ENCODE results near the gene UNC119. TPM values are rescaled to one million over a fixed set of nuclear protein-coding genes. Genes with fewer than 3 reads are reported as not detected.

Gene UNC119
- total RNA-seq, 1 donor = 23.2 TPM

GRCh38 chr17:28584434-28584833 lies 32.0 kb upstream of the UNC119 start:
- Histone ChIP-seq H3K4me3 (ENCODE audit: insufficient read depth, low read length) (no peak overlapping the region), H4K20me1 (ENCODE audit: insufficient read depth, low read length) (no peaks in the 10 kb centered on the region), H3K36me3 (ENCODE audit: insufficient read depth, low read length) (peaks cover 54% of the 10 kb centered on the region), H3K27ac (ENCODE audit: low read depth, low read length) (no peak overlapping the region), H3K27me3 (ENCODE audit: insufficient read depth, low read length) (no peaks in the 10 kb centered on the region), H3K79me2 (ENCODE audit: insufficient read depth, low read length) (no peaks in the 10 kb centered on the region), H3K4me2 (ENCODE audit: insufficient read depth, low read length) (no peak overlapping the region), H3K4me1 (ENCODE audit: insufficient read depth, low read length) (no peaks in the 10 kb centered on the region), H3K9me3 (ENCODE audit: low read depth, low read length) (no peaks in the 10 kb centered on the region), H2AFZ (ENCODE audit: low read length) (no peak overlapping the region)
- TF ChIP-seq CTCF (IDR thresholded peaks at IDR 0.05; ENCODE audit: extremely low read depth, low read depth, low read length) = no peak
- DNase-seq (ENCODE audit: insufficient read length, low spot score, missing footprints) = no peak

GRCh38 chr17:28582513-28582912 lies 30.1 kb upstream of the UNC119 start:
- DNase-seq (ENCODE audit: insufficient read length, low spot score, missing footprints) = no peak
- Histone ChIP-seq H3K36me3 (ENCODE audit: insufficient read depth, low read length) (peaks cover 72% of the 10 kb centered on the region), H3K4me3 (ENCODE audit: insufficient read depth, low read length) (no peak overlapping the region), H3K79me2 (ENCODE audit: insufficient read depth, low read length) (no peaks in the 10 kb centered on the region), H3K27me3 (ENCODE audit: insufficient read depth, low read length) (no peaks in the 10 kb centered on the region), H3K4me1 (ENCODE audit: insufficient read depth, low read length) (no peaks in the 10 kb centered on the region), H3K27ac (ENCODE audit: low read depth, low read length) (no peak overlapping the region), H3K4me2 (ENCODE audit: insufficient read depth, low read length) (no peak overlapping the region), H3K9me3 (ENCODE audit: low read depth, low read length) (no peaks in the 10 kb centered on the region), H4K20me1 (ENCODE audit: insufficient read depth, low read length) (no peaks in the 10 kb centered on the region), H2AFZ (ENCODE audit: low read length) (no peak overlapping the region)
- no peak for TF ChIP-seq CTCF (IDR thresholded peaks at IDR 0.05; ENCODE audit: extremely low read depth, low read depth, low read length)

GRCh38 chr17:28580959-28581358 lies 28.5 kb upstream of the UNC119 start:
- no peaks in the 10 kb centered on the region for H4K20me1 ChIP-seq (ENCODE audit: insufficient read depth, low read length)
- no peak for TF ChIP-seq CTCF (IDR thresholded peaks at IDR 0.05; ENCODE audit: extremely low read depth, low read depth, low read length)
- peaks cover 71% of the 10 kb centered on the region for H3K36me3 ChIP-seq (ENCODE audit: insufficient read depth, low read length)
- DNase-seq (ENCODE audit: insufficient read length, low spot score, missing footprints) = no peak
- H3K27me3 ChIP-seq (ENCODE audit: insufficient read depth, low read length) = no peaks in the 10 kb centered on the region
- no peak overlapping the region for H3K4me2 ChIP-seq (ENCODE audit: insufficient read depth, low read length)
- H3K4me3 ChIP-seq (ENCODE audit: insufficient read depth, low read length) = no peak overlapping the region
- no peak overlapping the region for H3K27ac ChIP-seq (ENCODE audit: low read depth, low read length)
- no peak overlapping the region for H2AFZ ChIP-seq (ENCODE audit: low read length)
- peaks cover 4% of the 10 kb centered on the region for H3K4me1 ChIP-seq (ENCODE audit: insufficient read depth, low read length)
- H3K79me2 ChIP-seq (ENCODE audit: insufficient read depth, low read length) = no peaks in the 10 kb centered on the region
- no peaks in the 10 kb centered on the region for H3K9me3 ChIP-seq (ENCODE audit: low read depth, low read length)

- H4K20me1 ChIP-seq (ENCODE audit: insufficient read depth, low read length) = peaks cover 3% of the 10 kb centered on the region
- no peaks in the 10 kb centered on the region for H3K9me3 ChIP-seq (ENCODE audit: low read depth, low read length)
- no peak overlapping the region for H3K4me3 ChIP-seq (ENCODE audit: insufficient read depth, low read length)
- no peaks in the 10 kb centered on the region for H3K27me3 ChIP-seq (ENCODE audit: insufficient read depth, low read length)
- H3K79me2 ChIP-seq (ENCODE audit: insufficient read depth, low read length) = no peaks in the 10 kb centered on the region
- DNase-seq (ENCODE audit: insufficient read length, low spot score, missing footprints) = no peak
- no peak overlapping the region for H2AFZ ChIP-seq (ENCODE audit: low read length)
- no peak for TF ChIP-seq CTCF (IDR thresholded peaks at IDR 0.05; ENCODE audit: extremely low read depth, low read depth, low read length)
- H3K27ac ChIP-seq (ENCODE audit: low read depth, low read length) = no peak overlapping the region
- H3K4me1 ChIP-seq (ENCODE audit: insufficient read depth, low read length) = peaks cover 4% of the 10 kb centered on the region
- no peak overlapping the region for H3K4me2 ChIP-seq (ENCODE audit: insufficient read depth, low read length)
- H3K36me3 ChIP-seq (ENCODE audit: insufficient read depth, low read length) = peaks cover 57% of the 10 kb centered on the region
Measured at GRCh38 chr17:28579526-28579925, 27.1 kb upstream of the UNC119 start.
